Loucy (cell line): ENCODE measurements around the gene FHIP1A.

ENCODE experiments used
- CTCF ChIP-seq: fragments of 200-600 bp; sonication (generic); conservative IDR thresholded peaks from 2 replicates; pipeline ENCODE4 v1.5.1; 2014; ENCODE audit warnings: mild to moderate bottlenecking, antibody characterized with exemption, low read length
- EZH2phosphoT487 ChIP-seq: fragments of 200-600 bp; IDR thresholded peaks from 2 replicates; pipeline ENCODE4 v1.6.1; 2018; ENCODE audit warnings: antibody characterized with exemption, mild to moderate bottlenecking, moderate library complexity, borderline replicate concordance

GRCh38 chr4:151434183-151434860, 25.3 kb downstream of the FHIP1A start:
- TF ChIP-seq CTCF (no peak), EZH2phosphoT487 (no peak)
